Testis (tissue), 3 donors: Measurements from ENCODE around the gene SCARB1. TPM values are rescaled to one million over a fixed set of nuclear protein-coding genes. Genes with fewer than 3 reads are reported as not detected.
A peak's percentile ranks its signal among the peaks of the same experiment; 100 is the strongest.

ENCODE experiments used
- DNase-seq: peaks from one replicate; pipeline ENCODE4 v3.0.0-alpha.2; 2019
- H3K27ac ChIP-seq, 2 donors: fragments of 200-600 bp; sonication (generic); one replicate each; pipeline ENCODE4 v1.5.1; 2019
- H3K27me3 ChIP-seq: fragments of 200-600 bp; sonication (generic); one replicate; pipeline ENCODE4 v1.5.1; 2019
- H3K36me3 ChIP-seq: fragments of 200-600 bp; sonication (generic); one replicate; pipeline ENCODE4 v1.5.1; 2017; ENCODE audit warnings: low read depth; ENCODE audit errors: missing control alignments
- H3K4me1 ChIP-seq: fragments of 200-600 bp; sonication (generic); one replicate; pipeline ENCODE4 v1.5.1; 2019
- H3K4me3 ChIP-seq, 2 donors: fragments of 200-600 bp; sonication (generic); one replicate each; pipeline ENCODE4 v1.5.1; 2017 to 2019
- H3K9me3 ChIP-seq: fragments of 200-600 bp; sonication (generic); one replicate; pipeline ENCODE4 v1.5.1; 2017
- POLR2A ChIP-seq: fragments of 450-650 bp; IDR thresholded peaks from one replicate; pipeline ENCODE4 v1.6.1; 2017; ENCODE audit warnings: antibody characterized with exemption, mild to moderate bottlenecking, moderate library complexity
- WGBS, 2 donors: methylation state at CpG; one replicate each; pipeline ENCODE4 v1.1.5; 2018; 5-methylcytosine and 5-hydroxymethylcytosine counted together
- intact Hi-C: fragments of 100-400 bp; cut with DNase I; formaldehyde crosslinking; loops from one replicate; pipeline ENCODE4 v1.15.1; 2023; ENCODE audit warnings: low total_unique reads
- polyA plus RNA-seq: library from polyadenylated mRNA; stranded (reverse); fragments of 350-450 nt; fragmentation: Illumina TruSeq; extraction: RNeasy Lipid Tissue Mini Kit (QIAGEN cat#74804); gene quantifications from one replicate; pipeline ENCODE4 v1.2.3, GENCODE V29; 2014; ENCODE audit warnings: low read depth, low replicate concordance; ENCODE audit not compliant: insufficient read depth
- total RNA-seq, 2 donors: library from RNA; depleted of rRNA; stranded (reverse); fragments of >200 nt; gene quantifications; one replicate each; pipeline ENCODE4 v1.2.3, GENCODE V29; 2016
- TF ChIP-seq, protein P1 (sequence below), 3 experiments: fragments of 450-650 bp in 2 of 3; fragments of 200-600 bp in 1 of 3; sonication (generic) in 1 of 3; IDR thresholded peaks; one replicate each; pipeline ENCODE4 v1.5.1; 2016 to 2019; ENCODE audit warnings: antibody characterized with exemption in 3 of 3, mild to moderate bottlenecking in 2 of 3, moderate library complexity in 1 of 3

The SCARB1 gene
- total and polyA plus RNA-seq, 3 donors from 2014 or later, result 46.9 to 116 (median 73.6) TPM

DNA sequence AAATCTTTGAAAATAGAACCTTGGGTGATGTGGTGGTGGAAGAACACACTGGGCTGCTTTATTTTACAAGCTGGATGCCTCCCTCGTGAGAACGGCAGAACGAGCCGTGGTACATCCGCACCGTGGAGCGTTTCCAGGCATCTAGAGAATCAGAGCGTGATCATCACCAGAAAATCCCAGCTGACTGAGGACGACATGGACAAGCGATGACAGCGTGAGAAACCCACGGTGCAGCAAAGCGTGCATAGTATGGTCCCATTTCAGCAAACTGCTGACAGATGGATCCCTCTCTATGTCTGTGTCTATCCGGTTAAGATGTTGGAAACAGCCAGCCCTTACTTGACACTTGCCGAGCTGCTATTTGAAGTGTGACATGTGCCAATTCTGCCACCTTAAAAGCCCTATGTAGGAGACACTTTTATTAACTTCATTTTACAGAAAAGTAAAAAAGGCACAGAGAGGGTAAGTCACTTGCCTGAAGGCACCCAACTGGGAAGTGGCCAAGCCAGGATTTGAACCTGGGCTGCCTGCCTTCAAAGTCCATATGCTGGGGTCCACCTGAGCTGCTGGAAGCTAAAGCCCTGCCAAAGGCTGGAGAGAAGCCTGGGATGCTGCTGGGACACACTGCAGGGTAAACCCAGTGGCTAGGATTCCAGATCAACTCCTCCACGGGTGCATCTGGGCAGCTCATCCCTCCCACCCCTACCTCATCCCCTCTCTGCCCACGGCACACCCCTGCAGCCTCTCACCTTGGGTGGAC is 14.9 kb downstream of the SCARB1 start:
- Histone ChIP-seq H3K27ac (peak overlapping the region; percentile 41 to 65), H3K27me3 (no peaks in the 10 kb centered on the region), H3K36me3 (no peaks in the 10 kb centered on the region), H3K9me3 (no peaks in the 10 kb centered on the region), H3K4me3 (no peak overlapping the region), H3K4me1 (peaks cover 42% of the 10 kb centered on the region)
- DNase-seq, result no peak
- no peak for TF ChIP-seq POLR2A
- TF ChIP-seq, protein P1, sequence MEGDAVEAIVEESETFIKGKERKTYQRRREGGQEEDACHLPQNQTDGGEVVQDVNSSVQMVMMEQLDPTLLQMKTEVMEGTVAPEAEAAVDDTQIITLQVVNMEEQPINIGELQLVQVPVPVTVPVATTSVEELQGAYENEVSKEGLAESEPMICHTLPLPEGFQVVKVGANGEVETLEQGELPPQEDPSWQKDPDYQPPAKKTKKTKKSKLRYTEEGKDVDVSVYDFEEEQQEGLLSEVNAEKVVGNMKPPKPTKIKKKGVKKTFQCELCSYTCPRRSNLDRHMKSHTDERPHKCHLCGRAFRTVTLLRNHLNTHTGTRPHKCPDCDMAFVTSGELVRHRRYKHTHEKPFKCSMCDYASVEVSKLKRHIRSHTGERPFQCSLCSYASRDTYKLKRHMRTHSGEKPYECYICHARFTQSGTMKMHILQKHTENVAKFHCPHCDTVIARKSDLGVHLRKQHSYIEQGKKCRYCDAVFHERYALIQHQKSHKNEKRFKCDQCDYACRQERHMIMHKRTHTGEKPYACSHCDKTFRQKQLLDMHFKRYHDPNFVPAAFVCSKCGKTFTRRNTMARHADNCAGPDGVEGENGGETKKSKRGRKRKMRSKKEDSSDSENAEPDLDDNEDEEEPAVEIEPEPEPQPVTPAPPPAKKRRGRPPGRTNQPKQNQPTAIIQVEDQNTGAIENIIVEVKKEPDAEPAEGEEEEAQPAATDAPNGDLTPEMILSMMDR (IDR thresholded peaks at IDR 0.05), result no peak
- 56 to 78% methylated on average over 17 of the region's 17 CpGs for WGBS, 2 donors
- intact Hi-C loops, result no loop called here

DNA sequence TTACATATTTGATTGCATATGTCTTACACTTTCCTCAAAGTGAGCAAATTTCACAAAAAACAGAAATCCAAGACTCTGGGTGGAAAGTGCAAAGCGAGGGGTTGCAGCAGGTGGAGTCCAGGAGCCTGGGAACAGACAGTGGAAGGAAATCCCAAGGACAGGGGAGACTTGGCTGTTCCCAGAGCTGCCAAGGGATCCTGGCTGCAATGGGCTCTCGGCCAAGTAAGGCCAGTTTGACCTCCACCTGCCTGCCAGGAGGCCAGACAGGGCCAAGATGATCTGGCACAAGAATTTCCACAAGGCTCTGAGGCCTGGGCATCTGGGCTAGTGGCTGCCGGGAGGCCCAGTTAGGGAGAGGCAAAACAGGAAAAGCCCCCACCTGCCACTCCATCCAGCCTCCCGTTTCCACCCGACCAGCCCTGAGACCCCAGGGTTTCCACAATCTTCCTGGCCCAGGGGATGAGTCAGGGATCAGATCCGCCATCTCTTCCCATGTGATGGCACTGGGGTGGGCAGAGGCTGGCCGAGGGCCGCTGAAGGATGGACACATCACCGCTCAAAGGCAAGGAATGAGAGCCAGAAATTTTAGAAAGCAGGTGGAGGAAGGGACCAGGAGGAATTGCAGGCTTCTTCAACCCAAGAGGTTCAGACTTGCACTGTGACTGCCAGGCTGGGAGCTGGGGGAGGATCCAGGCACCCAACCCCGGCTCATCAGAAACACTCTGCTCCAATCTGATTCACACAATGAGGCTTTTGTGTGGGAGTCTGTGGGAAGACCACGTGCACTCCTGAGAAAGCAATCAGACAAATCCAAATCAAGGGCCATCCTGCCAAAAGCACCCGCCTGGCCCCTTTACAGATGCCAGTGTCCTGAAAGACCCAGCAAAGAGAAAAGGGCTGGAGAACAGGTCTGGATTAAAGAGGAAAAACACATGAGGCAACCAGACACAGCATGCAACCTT is 16.3 kb downstream of the SCARB1 start:
- TF ChIP-seq, protein P1 (IDR thresholded peaks at IDR 0.05), result no peak
- no peak for TF ChIP-seq POLR2A
- 49 to 67% methylated on average over 9 to 12 of the region's 12 CpGs for WGBS, 2 donors

DNA sequence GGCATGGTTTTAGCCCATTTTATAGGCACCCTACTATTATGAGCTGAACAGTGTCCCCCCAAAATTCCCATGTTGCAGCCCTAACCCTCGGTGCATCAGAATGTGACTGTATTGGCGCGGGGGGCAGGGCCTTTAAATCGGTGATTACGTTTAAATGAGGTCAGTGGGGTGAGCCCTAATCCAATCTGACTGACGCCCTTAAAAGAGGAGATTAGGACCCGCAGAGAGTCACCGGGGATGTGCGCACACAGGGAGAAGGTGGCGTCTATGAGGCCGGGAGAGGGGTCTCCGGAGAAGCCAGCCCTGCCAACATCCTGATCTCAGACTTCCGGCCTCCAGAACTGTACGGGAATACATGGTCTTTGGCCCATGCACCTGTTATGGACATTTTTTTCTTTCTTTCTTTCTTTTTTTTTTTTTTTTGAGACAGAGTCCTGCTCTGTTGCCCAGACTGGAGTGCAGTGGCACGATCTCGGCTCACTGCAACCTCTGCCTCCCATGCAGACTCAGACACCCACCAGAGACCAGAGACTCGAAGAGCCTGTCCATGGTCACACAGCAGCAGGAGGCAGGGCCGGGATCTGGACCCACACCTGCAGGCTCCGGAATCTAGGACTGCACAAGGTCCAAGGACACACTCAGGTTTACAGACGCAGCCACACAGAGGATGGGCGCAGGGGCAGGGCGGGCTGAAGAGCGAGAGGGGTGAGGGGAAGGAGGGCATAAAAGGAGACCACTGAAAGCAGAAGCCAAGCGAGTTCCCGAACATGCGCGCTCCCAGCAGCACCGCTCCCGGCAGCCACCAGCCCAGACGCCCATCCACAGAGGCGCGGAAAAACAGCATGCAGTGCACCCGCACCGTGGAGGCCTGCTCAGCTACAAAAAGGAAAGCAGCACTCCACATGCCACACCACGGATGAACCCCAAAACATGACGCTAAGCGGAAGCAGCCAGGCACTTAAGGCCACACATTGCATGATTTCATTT is 19.0 kb downstream of the SCARB1 start:
- Histone ChIP-seq H3K4me1 (peaks cover 51% of the 10 kb centered on the region), H3K36me3 (no peaks in the 10 kb centered on the region), H3K27ac (no peak overlapping the region), H3K4me3 (no peak overlapping the region), H3K27me3 (no peaks in the 10 kb centered on the region), H3K9me3 (no peaks in the 10 kb centered on the region)
- intact Hi-C loops, result no loop called here
- 70% methylated on average over 36 to 37 of the region's 37 CpGs for WGBS, 2 donors
- DNase-seq, result no peak
- no peak for TF ChIP-seq POLR2A
- TF ChIP-seq, protein P1 (IDR thresholded peaks at IDR 0.05), result no peak

More for the DNA sequence above, 16.3 kb downstream of the SCARB1 start:
- Histone ChIP-seq H3K36me3 (no peaks in the 10 kb centered on the region), H3K4me3 (no peak overlapping the region), H3K9me3 (no peaks in the 10 kb centered on the region), H3K27me3 (no peaks in the 10 kb centered on the region), H3K27ac (peak overlapping the region; percentile 41 to 65), H3K4me1 (peaks cover 44% of the 10 kb centered on the region)
- peak; percentile 93 for DNase-seq
- intact Hi-C loops, result no loop called here

DNA sequence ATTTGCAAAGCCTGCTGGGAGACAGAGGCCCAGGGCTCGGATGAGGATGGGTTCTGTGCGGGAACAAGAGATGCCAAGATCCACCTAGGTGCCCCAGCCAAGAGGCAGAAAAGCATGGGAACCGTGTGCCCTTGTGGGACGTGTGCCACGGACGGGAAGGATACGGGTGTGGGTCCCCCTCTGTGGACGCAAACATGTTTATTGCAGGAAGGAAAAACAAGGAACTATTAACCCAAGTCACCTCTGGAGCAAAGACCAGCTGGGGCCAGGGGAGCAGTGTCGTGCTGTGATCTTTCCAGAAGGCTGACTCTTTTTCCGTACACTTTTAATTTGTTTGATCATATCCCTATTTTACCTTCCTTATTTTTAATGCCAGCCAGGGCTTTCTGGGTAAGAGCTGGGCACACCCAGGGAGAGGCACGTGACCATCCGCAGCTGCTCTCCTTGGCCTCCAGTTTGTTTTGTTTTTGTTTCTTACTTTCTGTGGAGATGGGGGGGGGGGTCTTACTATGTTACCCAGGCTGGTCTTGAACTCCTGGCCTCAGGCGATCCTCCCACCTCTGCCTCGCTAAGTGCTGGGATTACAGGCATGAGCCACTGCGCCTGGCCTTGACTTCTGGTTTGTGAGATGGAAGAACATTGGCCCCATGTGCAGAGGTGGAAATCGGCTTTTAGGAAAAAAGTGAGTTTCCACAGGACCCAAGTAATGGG is 20.7 kb downstream of the SCARB1 start:
- Histone ChIP-seq H3K36me3 (no peaks in the 10 kb centered on the region), H3K9me3 (no peaks in the 10 kb centered on the region), H3K4me1 (peaks cover 37% of the 10 kb centered on the region), H3K4me3 (no peak overlapping the region), H3K27me3 (no peaks in the 10 kb centered on the region), H3K27ac (peak overlapping the region; percentile 48 to 50)
- intact Hi-C loops, result no loop called here
- no peak for TF ChIP-seq POLR2A
- TF ChIP-seq, protein P1 (IDR thresholded peaks at IDR 0.05), result no peak
- 63 to 64% methylated on average over 16 of the region's 16 CpGs for WGBS, 2 donors
- DNase-seq, result no peak
